ENCODE results near the gene CERS6.

The CERS6 gene

GRCh38 chr2:168602846-168603401 is 146.9 kb downstream of the CERS6 start:
- no peak for DNase-seq (ENCODE audit: low spot score)

- DNase-seq (ENCODE audit: low spot score) = no peak
These were observed 147.4 kb downstream of the CERS6 start for GRCh38 chr2:168603439-168603961.

GRCh38 chr2:168604252-168604651 is 148.2 kb downstream of the CERS6 start:
- no peak for DNase-seq (ENCODE audit: low spot score)

GRCh38 chr2:168607992-168608391 is 151.9 kb downstream of the CERS6 start:
- DNase-seq (ENCODE audit: low spot score) = no peak

DNA sequence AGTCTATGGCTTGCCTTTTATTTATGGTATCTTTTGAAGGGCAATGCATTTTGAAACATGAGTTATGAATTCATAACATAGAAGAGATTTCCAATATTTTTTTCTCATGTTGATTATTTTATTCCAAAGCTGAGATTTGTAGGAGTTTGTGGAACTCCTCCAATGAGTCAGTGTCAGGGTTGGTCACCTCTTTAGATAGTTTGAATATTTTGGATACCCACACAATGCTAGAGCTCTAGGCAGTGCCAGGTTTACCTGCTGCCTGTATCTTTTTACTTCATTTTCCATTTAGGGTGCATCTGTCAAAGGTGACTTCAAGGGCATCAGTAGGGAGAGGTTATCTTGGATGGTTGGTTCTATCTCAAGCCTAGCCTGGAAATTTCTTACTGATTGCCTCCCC is 152.7 kb downstream of the CERS6 start:
- no peak for DNase-seq (ENCODE audit: low spot score)

DNA sequence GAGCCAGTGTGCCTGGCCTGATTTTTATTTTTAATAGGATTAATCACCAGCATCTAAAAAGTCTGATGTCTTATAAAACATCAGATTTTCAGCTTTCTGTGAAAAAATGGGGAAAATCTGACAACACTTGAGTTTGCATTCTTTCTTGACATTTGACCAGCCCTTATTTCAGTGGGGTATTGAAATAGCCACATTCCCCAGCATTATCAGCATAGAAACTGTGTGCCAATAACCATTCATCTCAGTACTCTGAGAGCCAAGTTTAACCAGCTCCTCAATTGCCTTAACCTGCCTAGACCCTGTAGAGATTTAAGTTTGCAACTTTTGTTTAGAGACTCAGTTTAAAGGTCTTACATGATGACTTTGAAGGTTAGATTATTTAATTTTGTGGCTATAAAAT is 155.0 kb downstream of the CERS6 start:
- DNase-seq (ENCODE audit: low spot score) = no peak

- DNase-seq (ENCODE audit: low spot score) = no peak
These were observed 156.0 kb downstream of the CERS6 start for GRCh38 chr2:168611896-168612650.

GRCh38 chr2:168612719-168613118 is 156.6 kb downstream of the CERS6 start:
- no peak for DNase-seq (ENCODE audit: low spot score)

GRCh38 chr2:168613551-168613950 is 157.5 kb downstream of the CERS6 start:
- DNase-seq (ENCODE audit: low spot score) = no peak

GRCh38 chr2:168614172-168615018 is 158.3 kb downstream of the CERS6 start:
- peak; percentile 34 for DNase-seq (ENCODE audit: low spot score)

DNA sequence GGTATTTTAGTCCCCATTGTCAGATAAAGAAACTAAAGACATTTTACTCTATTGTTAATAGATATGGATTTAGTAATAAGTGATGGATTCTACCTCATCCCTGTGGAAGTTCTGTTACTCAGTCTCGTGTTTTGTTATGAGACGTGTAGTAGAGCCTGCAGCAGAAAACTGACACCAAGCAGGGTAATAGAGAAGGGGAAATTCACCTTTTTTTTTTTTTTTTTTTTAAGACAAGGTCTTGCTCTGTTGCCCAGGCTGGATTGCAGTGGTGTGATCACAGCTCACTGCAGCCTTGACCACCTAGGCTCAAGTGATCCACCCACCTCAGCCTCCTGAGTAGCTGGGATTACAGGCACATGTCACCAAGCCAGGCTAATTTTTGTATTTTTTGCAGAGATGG is 164.5 kb downstream of the CERS6 start:
- DNase-seq (ENCODE audit: low spot score) = no peak

DNA sequence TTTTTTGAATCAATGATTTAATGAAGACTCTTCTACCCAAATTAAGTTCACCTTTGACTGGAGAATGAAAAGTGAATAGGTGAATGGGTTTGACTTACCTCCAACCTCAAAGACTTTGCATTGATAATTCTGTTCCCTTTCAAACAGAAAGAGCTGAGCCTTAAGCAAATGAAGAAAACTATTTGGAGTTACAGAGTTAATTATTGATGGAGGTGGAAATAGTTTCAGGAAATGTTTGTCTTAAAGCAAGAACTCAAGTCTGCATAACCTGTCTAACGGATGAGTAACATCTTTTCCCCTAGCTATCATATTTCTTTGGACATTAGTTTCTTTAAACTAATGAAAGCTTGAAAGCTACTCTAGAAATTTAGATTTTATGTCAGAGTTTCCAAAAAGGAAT is 166.5 kb downstream of the CERS6 start:
- DNase-seq (ENCODE audit: low spot score) = no peak

- no peak for DNase-seq (ENCODE audit: low spot score)
These were observed 168.0 kb downstream of the CERS6 start for GRCh38 chr2:168624028-168624427.

DNA sequence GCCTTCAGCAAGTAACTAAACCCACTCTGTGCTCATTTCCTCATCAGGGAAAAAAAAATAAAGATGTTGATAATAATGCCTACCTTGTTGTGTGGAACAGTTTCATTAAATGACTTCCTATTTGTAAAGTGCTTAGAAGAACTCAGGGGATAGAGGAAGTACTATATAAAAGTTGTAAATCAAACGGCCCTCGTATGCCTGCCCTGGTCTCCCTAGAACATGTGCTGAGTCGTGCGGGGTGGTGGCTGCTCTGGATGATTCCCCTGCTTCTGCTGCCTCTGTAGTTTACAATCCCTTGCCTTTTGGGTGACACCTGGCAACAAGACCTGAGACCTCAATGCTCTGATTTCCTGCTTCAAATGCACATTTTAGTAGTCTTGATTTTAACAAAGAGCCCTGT is 170.0 kb downstream of the CERS6 start:
- no peak for DNase-seq (ENCODE audit: low spot score)

GRCh38 chr2:168626647-168627046 is 170.6 kb downstream of the CERS6 start:
- DNase-seq (ENCODE audit: low spot score) = no peak

DNA sequence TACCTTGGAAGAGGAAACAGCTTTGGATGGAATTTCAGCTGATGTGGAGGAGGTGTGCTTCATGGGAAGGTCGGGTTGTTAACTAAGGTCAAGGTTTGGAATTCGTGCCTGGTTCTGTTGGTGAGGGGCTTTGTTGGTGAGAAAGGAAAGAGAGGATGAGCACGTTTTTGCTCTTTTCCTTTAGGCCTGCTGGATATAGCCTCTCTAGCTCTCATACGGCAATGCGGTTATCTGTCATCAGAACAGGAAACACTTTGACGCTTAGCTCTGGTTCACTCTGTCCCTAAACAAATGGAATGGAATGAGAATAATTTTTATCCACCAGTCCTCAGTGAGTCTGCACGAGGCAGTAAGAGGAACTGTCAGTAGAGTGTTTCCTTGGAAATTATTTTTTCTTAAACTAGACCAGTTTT is 176.6 kb downstream of the CERS6 start:
- DNase-seq (ENCODE audit: low spot score) = no peak

GRCh38 chr2:168633200-168633599 is 177.1 kb downstream of the CERS6 start:
- no peak for DNase-seq (ENCODE audit: low spot score)

- no peak for DNase-seq (ENCODE audit: low spot score)
These were observed 177.8 kb downstream of the CERS6 start for GRCh38 chr2:168633895-168634294.

DNA sequence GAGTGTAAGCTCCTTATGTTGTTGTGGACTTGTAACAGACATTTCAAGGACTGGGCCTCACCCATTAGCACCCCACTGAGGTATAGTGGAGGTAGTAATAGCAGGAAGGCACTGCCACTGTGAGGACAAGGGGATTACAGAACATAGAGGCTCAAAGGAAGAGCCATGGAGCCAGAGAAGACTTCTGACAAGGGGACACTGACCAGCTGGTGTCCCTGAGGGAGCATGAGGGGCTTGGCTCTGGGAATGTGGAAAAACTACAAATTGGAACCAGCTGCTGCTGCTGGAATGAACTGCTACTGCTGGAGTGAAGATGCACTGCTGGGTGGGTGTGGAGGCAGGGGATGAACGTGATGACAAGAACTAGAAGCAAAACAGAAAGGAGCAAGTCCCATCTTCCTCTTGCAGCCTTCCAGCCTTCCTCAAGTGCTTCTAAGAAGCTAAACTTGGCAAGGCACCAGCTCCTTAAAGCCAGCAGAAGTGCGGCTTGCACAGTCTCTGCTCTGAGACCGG is 179.0 kb downstream of the CERS6 start:
- DNase-seq (ENCODE audit: low spot score) = no peak

GRCh38 chr2:168639018-168639417 is 182.9 kb downstream of the CERS6 start:
- no peak for DNase-seq (ENCODE audit: low spot score)

DNA sequence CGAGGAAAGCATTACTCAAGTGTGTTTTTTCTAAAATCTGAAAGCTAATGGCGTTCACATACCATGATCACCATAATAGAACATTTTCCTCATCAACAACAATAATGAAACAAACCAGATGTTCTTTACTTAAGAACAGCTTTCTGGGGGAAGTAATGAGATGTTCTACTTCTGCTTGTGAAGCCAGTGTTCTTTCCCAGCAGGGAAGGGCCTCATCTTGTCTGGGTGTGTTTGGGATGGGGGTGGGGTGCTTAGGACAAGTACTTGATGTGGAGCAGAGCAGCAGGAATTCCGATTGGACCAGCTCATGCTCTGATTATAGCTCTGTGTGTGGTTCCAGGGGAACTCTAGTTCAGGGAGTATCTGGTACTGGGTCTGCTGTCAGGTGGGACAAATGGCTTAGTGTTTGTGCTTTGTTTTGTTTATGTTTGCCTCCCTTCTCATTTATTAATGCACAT is 183.4 kb downstream of the CERS6 start:
- DNase-seq (ENCODE audit: low spot score) = no peak

DNA sequence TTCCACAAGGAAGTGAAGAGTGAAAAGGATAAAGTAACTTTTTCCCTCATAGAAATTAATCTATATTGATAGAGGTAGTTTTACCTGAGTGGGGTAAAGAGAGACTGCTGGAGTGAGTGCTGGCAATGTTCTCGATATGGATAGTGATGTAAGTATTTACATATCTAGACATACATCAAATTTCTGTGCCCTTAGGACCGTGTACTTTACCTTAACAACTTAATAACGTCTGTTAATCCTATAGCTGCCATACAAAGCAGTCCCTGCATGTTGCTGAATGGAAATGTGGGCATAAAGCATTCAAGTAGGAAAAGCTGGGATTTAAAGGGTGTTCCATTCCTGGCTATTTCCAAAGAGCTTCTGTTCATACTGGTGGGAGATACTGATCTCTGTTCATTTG is 184.0 kb downstream of the CERS6 start:
- no peak for DNase-seq (ENCODE audit: low spot score)

- no peak for DNase-seq (ENCODE audit: low spot score)
These were observed 185.6 kb downstream of the CERS6 start for GRCh38 chr2:168641636-168642035.
